Pancreas (tissue), 10 donors: ENCODE measurements around the gene PSG7. TPM values are rescaled to one million over a fixed set of nuclear protein-coding genes. Genes with fewer than 3 reads are reported as not detected.
"Not testable (repeated sequence)": the region's sequence is repeated elsewhere in the genome, so short reads cannot be mapped to it uniquely, and the experiment has no call there.

ENCODE experiments used
- ATAC-seq, 4 donors: fragments of 200-7000 bp; cut with Tn5 transposase; one replicate each; pipeline versions ENCODE4 v1.8.0 to v1.9.1; 2020; ENCODE audit warnings: mild to moderate bottlenecking in 4 of 4, moderate library complexity in 4 of 4
- DNase-seq, 6 donors: peaks; one replicate each; pipeline ENCODE4 v3.0.0-alpha.2; 2020
- FAIRE-seq: peaks from 2 replicates; lab custom pipeline; 2012; peaks lifted over from hg19 to GRCh38; lab: Jason Lieb, UNC
- H3K27ac ChIP-seq, 4 donors: fragments of 200-600 bp; sonication (generic); 1 replicate in 3 of 4; 2 replicates in 1 of 4; pipeline versions ENCODE4 v1.5.0 to v1.8.0; 2020
- H3K27me3 ChIP-seq, 4 donors: fragments of 200-600 bp; one replicate each; pipeline ENCODE4 v1.8.0; 2021
- H3K36me3 ChIP-seq, 3 donors: fragments of 200-600 bp; sonication (generic) in 1 of 3; one replicate each; pipeline versions ENCODE4 v1.5.0 to v1.8.0; 2020 to 2021
- H3K4me1 ChIP-seq, 3 donors: fragments of 200-600 bp; one replicate each; pipeline ENCODE4 v1.8.0; 2021
- H3K4me3 ChIP-seq, 4 donors: fragments of 200-600 bp; sonication (generic) in 2 of 4; one replicate each; pipeline versions ENCODE4 v1.5.0 to v1.8.0; 2020 to 2021
- H3K9me3 ChIP-seq, 4 donors: fragments of 200-600 bp; one replicate each; pipeline ENCODE4 v1.8.0; 2021
- WGBS, 2 donors: extraction: QIAGEN DNeasy Blood & Tissue Kit; methylation state at CpG; one replicate each; pipeline ENCODE4 v1.1.7; 2013; 5-methylcytosine and 5-hydroxymethylcytosine counted together
- intact Hi-C, 3 donors: fragments of 100-400 bp; cut with DNase I; formaldehyde crosslinking; loops; one replicate each; pipeline versions ENCODE4 v1.11.1 to v1.14.2; 2022
- polyA plus RNA-seq, 2 donors: library from polyadenylated mRNA; stranded (reverse); fragments of 200-250 nt; gene quantifications; one replicate each; pipeline ENCODE4 v1.2.3, GENCODE V29; 2013
- total RNA-seq, 6 donors: library from RNA; stranded (reverse); fragmentation: NEBNext Ultra II Directional in 4 of 6; extraction: Animal tissue kit (Norgen Biotek cat#: 25700) in 4 of 6; gene quantifications; one replicate each; pipeline versions ENCODE4 v1.2.1 to v1.2.4, GENCODE V29; 2021 to 2023
- TF ChIP-seq, protein P1 (sequence below), 4 donors: fragments of 200-600 bp; sonication (generic) in 3 of 4; IDR thresholded peaks; one replicate each; pipeline versions ENCODE4 v1.5.0 to v1.8.0; 2021; ENCODE audit warnings: antibody characterized with exemption in 4 of 4
- donor health status: healthy with polysubstance abuse.
- donor health status: DM: no; HTN: no; CAD: no; lungs with moderate emphysema.
- donor health status: DM: no; HTN: no; CAD: no.
- donor health status: control.
- donor health status: control.
- donor health status: Bipolar disorder and iron deficiency.
- donor health status: DM: yes; HTN: yes; CAD: no.
- donor health status: DM: no; HTN: no; CAD: no.
- donor health status: DM: no; HTN: no; CAD: no.
- donor health status: DM: yes; HTN: yes; CAD: no.

Gene PSG7
- total and polyA plus RNA-seq, 8 donors = not detected

DNA sequence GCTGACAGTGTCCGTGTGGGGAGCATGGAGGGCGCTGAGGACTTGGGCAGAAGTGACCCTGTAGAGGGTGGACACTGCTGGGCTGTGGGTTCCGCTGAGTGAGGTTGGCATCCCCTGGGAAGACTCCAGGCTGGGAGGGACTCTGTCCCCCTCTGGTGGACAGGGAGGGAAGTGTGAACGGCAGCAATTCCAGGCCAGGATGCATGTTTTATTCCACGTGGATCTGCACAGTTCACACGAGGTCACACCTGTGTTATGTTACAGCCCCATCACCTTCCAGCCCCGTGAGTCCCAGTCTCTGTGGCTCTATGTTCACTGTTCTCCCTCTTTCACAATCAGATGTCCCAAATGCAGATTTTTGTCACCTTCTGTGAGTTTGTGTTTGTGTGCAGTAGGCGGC lies 55.7 kb downstream of the PSG7 start:
- FAIRE-seq, ATAC-seq, H3K27me3 ChIP-seq, intact Hi-C loops, DNase-seq, H3K9me3 ChIP-seq, H3K4me1 ChIP-seq, H3K4me3 ChIP-seq, H3K27ac ChIP-seq, H3K36me3 ChIP-seq: not testable (repeated sequence)
- WGBS, 2 donors = 50% methylated on average over 8 of the region's 8 CpGs

- H3K4me1 ChIP-seq, DNase-seq, H3K36me3 ChIP-seq, intact Hi-C loops, H3K27ac ChIP-seq, ATAC-seq, H3K4me3 ChIP-seq, FAIRE-seq, H3K27me3 ChIP-seq, H3K9me3 ChIP-seq: not testable (repeated sequence)
- WGBS, 2 donors = 79 to 84% methylated on average over 9 of the region's 9 CpGs
Measured at GRCh38 chr19:42880621-42881020, 56.4 kb downstream of the PSG7 start.

DNA sequence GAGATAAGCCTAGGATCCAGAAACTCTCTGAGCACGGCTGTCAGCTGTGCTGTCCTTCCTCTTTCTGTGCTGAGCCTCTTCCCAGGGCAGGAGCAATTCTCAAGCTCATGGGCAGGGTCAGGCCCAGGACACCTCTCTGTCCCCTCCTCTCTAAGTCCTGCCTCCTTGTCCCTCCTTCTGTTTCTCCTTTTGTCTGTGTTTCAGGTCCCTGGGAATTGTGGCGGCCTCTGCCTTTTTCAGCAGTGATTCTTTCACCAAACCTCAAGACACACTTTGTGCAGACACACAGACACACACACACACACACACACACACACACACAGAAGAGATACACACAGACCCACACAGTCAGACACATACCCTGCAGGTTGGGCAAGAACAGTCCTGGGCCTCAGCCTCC lies 57.4 kb downstream of the PSG7 start, which contains the start of gene PSG1:
PSG1 (minus strand) TSS at position 101 of the 400 bp plus-strand sequence. CDS start 132 bp downstream, outside the sequence.
- H3K27me3 ChIP-seq = no peaks in the 10 kb centered on the region
- TF ChIP-seq, protein P1, sequence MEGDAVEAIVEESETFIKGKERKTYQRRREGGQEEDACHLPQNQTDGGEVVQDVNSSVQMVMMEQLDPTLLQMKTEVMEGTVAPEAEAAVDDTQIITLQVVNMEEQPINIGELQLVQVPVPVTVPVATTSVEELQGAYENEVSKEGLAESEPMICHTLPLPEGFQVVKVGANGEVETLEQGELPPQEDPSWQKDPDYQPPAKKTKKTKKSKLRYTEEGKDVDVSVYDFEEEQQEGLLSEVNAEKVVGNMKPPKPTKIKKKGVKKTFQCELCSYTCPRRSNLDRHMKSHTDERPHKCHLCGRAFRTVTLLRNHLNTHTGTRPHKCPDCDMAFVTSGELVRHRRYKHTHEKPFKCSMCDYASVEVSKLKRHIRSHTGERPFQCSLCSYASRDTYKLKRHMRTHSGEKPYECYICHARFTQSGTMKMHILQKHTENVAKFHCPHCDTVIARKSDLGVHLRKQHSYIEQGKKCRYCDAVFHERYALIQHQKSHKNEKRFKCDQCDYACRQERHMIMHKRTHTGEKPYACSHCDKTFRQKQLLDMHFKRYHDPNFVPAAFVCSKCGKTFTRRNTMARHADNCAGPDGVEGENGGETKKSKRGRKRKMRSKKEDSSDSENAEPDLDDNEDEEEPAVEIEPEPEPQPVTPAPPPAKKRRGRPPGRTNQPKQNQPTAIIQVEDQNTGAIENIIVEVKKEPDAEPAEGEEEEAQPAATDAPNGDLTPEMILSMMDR (IDR thresholded peaks at IDR 0.05) = no peak
- H3K36me3 ChIP-seq = no peaks in the 10 kb centered on the region
- no peak within 1 kb of the TSS for H3K4me3 ChIP-seq
- intact Hi-C loops = no loop called here
- no peaks in the 10 kb centered on the region for H3K9me3 ChIP-seq
- WGBS, 2 donors = 20 to 66% methylated on average over 2 of the region's 2 CpGs
- no peak for FAIRE-seq
- DNase-seq = no peak
- no peak within 1 kb of the TSS for H3K27ac ChIP-seq
- no peak for ATAC-seq
- no peaks in the 10 kb centered on the region for H3K4me1 ChIP-seq

- H3K4me3 ChIP-seq, H3K27ac ChIP-seq, H3K27me3 ChIP-seq, ATAC-seq, DNase-seq, H3K4me1 ChIP-seq, H3K36me3 ChIP-seq, intact Hi-C loops, H3K9me3 ChIP-seq, FAIRE-seq: not testable (repeated sequence)
Measured at GRCh38 chr19:42876596-42876995, 60.4 kb downstream of the PSG7 start.

GRCh38 chr19:42875881-42876280 lies 61.1 kb downstream of the PSG7 start:
- WGBS, 2 donors = 16 to 48% methylated on average over 1 of the region's 1 CpG
- intact Hi-C loops, DNase-seq, H3K4me3 ChIP-seq, H3K36me3 ChIP-seq, H3K27me3 ChIP-seq, ATAC-seq, H3K9me3 ChIP-seq, FAIRE-seq, H3K4me1 ChIP-seq, H3K27ac ChIP-seq: not testable (repeated sequence)

GRCh38 chr19:42874901-42875813 lies 61.9 kb downstream of the PSG7 start:
- H3K4me1 ChIP-seq, H3K27ac ChIP-seq, intact Hi-C loops, H3K36me3 ChIP-seq, DNase-seq, H3K27me3 ChIP-seq, ATAC-seq, FAIRE-seq, H3K4me3 ChIP-seq, H3K9me3 ChIP-seq: not testable (repeated sequence)
- 57 to 71% methylated on average over 4 of the region's 4 CpGs for WGBS, 2 donors

- ATAC-seq, DNase-seq, H3K4me1 ChIP-seq, H3K9me3 ChIP-seq, H3K36me3 ChIP-seq, H3K4me3 ChIP-seq, FAIRE-seq, H3K27me3 ChIP-seq, H3K27ac ChIP-seq, intact Hi-C loops: not testable (repeated sequence)
- WGBS, 2 donors = 61 to 76% methylated on average over 3 of the region's 3 CpGs
Measured at GRCh38 chr19:42874136-42874535, 62.9 kb downstream of the PSG7 start.

Other genes starting within 250 kb of the PSG7 start
- gene PSG3, start 196.7 kb downstream of the PSG7 start, total RNA-seq = under 1 TPM in 2 of 6 donors, not detected in 4; 0.18 to 0.25 TPM
- not detected for gene PSG3, start 196.7 kb downstream of the PSG7 start, polyA plus RNA-seq
- gene PSG8, start 171.5 kb downstream of the PSG7 start, total RNA-seq = under 1 TPM in 2 of 6 donors, not detected in 4; 0.15 to 0.56 TPM
- gene PSG8, start 171.5 kb downstream of the PSG7 start, polyA plus RNA-seq = under 1 TPM; 0.02 to 0.53 TPM
- not detected for gene PSG1, start 57.5 kb downstream of the PSG7 start, total RNA-seq
- gene PSG1, start 57.5 kb downstream of the PSG7 start, polyA plus RNA-seq = not detected
- gene PSG6, start 19.3 kb downstream of the PSG7 start, total RNA-seq = not detected
- not detected for gene PSG6, start 19.3 kb downstream of the PSG7 start, polyA plus RNA-seq
- not detected for gene PSG11, start 89.3 kb upstream of the PSG7 start, total RNA-seq
- not detected for gene PSG11, start 89.3 kb upstream of the PSG7 start, polyA plus RNA-seq
- gene PSG2, start 145.5 kb upstream of the PSG7 start, total RNA-seq = not detected
- gene PSG2, start 145.5 kb upstream of the PSG7 start, polyA plus RNA-seq = not detected
- under 1 TPM in 1 of 6 donors, not detected in 5; 0.44 TPM for gene PSG5, start 249.3 kb upstream of the PSG7 start, total RNA-seq
- gene PSG5, start 249.3 kb upstream of the PSG7 start, polyA plus RNA-seq = under 1 TPM in 1 of 2 donors, not detected in 1; 0.49 TPM